ENCODE data around the gene NXPE2.

GRCh38 chr11:114745150-114745671 lies 66.9 kb downstream of the NXPE2 start:
- no peak for TF ChIP-seq EZH2phosphoT487 (conservative IDR thresholded peaks at IDR 0.05; ENCODE audit: low read length)
- TF ChIP-seq, protein P1, sequence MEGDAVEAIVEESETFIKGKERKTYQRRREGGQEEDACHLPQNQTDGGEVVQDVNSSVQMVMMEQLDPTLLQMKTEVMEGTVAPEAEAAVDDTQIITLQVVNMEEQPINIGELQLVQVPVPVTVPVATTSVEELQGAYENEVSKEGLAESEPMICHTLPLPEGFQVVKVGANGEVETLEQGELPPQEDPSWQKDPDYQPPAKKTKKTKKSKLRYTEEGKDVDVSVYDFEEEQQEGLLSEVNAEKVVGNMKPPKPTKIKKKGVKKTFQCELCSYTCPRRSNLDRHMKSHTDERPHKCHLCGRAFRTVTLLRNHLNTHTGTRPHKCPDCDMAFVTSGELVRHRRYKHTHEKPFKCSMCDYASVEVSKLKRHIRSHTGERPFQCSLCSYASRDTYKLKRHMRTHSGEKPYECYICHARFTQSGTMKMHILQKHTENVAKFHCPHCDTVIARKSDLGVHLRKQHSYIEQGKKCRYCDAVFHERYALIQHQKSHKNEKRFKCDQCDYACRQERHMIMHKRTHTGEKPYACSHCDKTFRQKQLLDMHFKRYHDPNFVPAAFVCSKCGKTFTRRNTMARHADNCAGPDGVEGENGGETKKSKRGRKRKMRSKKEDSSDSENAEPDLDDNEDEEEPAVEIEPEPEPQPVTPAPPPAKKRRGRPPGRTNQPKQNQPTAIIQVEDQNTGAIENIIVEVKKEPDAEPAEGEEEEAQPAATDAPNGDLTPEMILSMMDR (IDR thresholded peaks at IDR 0.05; ENCODE audit: insufficient read depth, low read length, poor library complexity, severe bottlenecking): no peak
